CD14-positive monocyte (primary cell): Measurements from ENCODE around the gene PRDM12. TPM values are rescaled to one million over a fixed set of nuclear protein-coding genes. Genes with fewer than 3 reads are reported as not detected.
A peak's percentile ranks its signal among the peaks of the same experiment; 100 is the strongest.

Source experiments
- DNase-seq, 3 donors: peaks; one replicate each; pipeline ENCODE4 v3.0.0-alpha.2; 2011 to 2022
- H2AFZ ChIP-seq: 2 replicates; pipeline ENCODE4 v1.6.0; 2012; ENCODE audit warnings: mild to moderate bottlenecking, low read depth, low read length, inconsistent platforms; ENCODE audit not compliant: insufficient read depth, poor library complexity, severe bottlenecking
- H3K27ac ChIP-seq, 2 donors: 1 replicate in 1 of 2; 2 replicates in 1 of 2; pipeline ENCODE4 v1.5.1; 2012 to 2013; ENCODE audit warnings: low read length in 2 of 2, control low read depth in 1 of 2, inconsistent platforms in 1 of 2, low read depth in 1 of 2, mild to moderate bottlenecking in 1 of 2
- H3K27me3 ChIP-seq, 2 donors: one replicate each; pipeline versions ENCODE4 v1.6.0 to v1.6.1; 2011 to 2013; ENCODE audit warnings: low read length in 2 of 2; ENCODE audit not compliant: control insufficient read depth in 2 of 2, insufficient read depth in 2 of 2
- H3K36me3 ChIP-seq, 2 donors: replicated peaks in 1 of 2; 1 replicate in 1 of 2; 2 replicates in 1 of 2; pipeline versions ENCODE4 v1.5.1 to v1.6.1; 2012 to 2013; ENCODE audit warnings: low read length in 2 of 2, control low read depth in 1 of 2, inconsistent platforms in 1 of 2, mild to moderate bottlenecking in 1 of 2; ENCODE audit not compliant: insufficient read depth in 2 of 2, control insufficient read depth in 1 of 2
- H3K4me1 ChIP-seq, 2 donors: 1 replicate in 1 of 2; 2 replicates in 1 of 2; pipeline versions ENCODE4 v1.5.1 to v1.6.1; 2012 to 2013; ENCODE audit warnings: low read length in 2 of 2, control low read depth in 1 of 2, inconsistent platforms in 1 of 2, mild to moderate bottlenecking in 1 of 2, moderate library complexity in 1 of 2; ENCODE audit not compliant: insufficient read depth in 2 of 2, control insufficient read depth in 1 of 2
- H3K4me2 ChIP-seq: replicated peaks from 2 replicates; pipeline ENCODE3; 2012; ENCODE audit warnings: low read length, moderate library complexity, mild to moderate bottlenecking; ENCODE audit not compliant: poor library complexity, severe bottlenecking; ENCODE audit errors: extremely low read depth
- H3K4me3 ChIP-seq, 3 experiments: fragments of 200-600 bp in 1 of 3; sonication (generic) in 1 of 3; replicated peaks in 1 of 3; 1 replicate in 2 of 3; 2 replicates in 1 of 3; pipeline ENCODE4 v1.5.1; 2011 to 2013; ENCODE audit warnings: low read length in 3 of 3, mild to moderate bottlenecking in 3 of 3, control low read depth in 2 of 3, low read depth in 2 of 3, inconsistent platforms in 1 of 3, moderate library complexity in 1 of 3
- H3K79me2 ChIP-seq: 2 replicates; pipeline ENCODE4 v1.6.0; 2012; ENCODE audit warnings: mild to moderate bottlenecking, control low read depth, inconsistent platforms, low read length, moderate library complexity; ENCODE audit not compliant: insufficient read depth
- H3K9ac ChIP-seq: 2 replicates; pipeline ENCODE4 v1.6.0; 2017; ENCODE audit warnings: low read length, mild to moderate bottlenecking; ENCODE audit not compliant: insufficient read depth, poor library complexity, severe bottlenecking
- H3K9me3 ChIP-seq, 2 donors: replicated peaks in 1 of 2; 1 replicate in 1 of 2; 2 replicates in 1 of 2; pipeline versions ENCODE4 v1.5.1 to v1.6.1; 2012 to 2013; ENCODE audit warnings: low read length in 2 of 2, control low read depth in 1 of 2; ENCODE audit not compliant: control insufficient read depth in 1 of 2, insufficient read depth in 1 of 2
- H4K20me1 ChIP-seq: 2 replicates; pipeline ENCODE4 v1.6.0; 2012; ENCODE audit warnings: mild to moderate bottlenecking, low read length, control low read depth, moderate library complexity; ENCODE audit not compliant: insufficient read depth
- H3K27ac Mint-ChIP-seq, 7 donors: one replicate each; pipeline ENCODE4 v1.8.0; 2020; ENCODE audit warnings: mild to moderate bottlenecking in 7 of 7, mixed read lengths in 7 of 7, moderate library complexity in 6 of 7, inconsistent platforms in 2 of 7
- H3K27me3 Mint-ChIP-seq, 3 donors: one replicate each; pipeline ENCODE4 v1.8.0; 2021 to 2022; ENCODE audit warnings: low read depth in 3 of 3, mild to moderate bottlenecking in 3 of 3, mixed read lengths in 3 of 3, moderate library complexity in 3 of 3, inconsistent platforms in 1 of 3
- H3K36me3 Mint-ChIP-seq, 2 donors: one replicate each; pipeline ENCODE4 v1.8.0; 2020; ENCODE audit warnings: mixed read lengths in 2 of 2, inconsistent platforms in 1 of 2, mild to moderate bottlenecking in 1 of 2
- H3K4me1 Mint-ChIP-seq: one replicate; pipeline ENCODE4 v1.8.0; 2020; ENCODE audit warnings: mild to moderate bottlenecking, mixed read lengths
- H3K4me3 Mint-ChIP-seq, 2 donors: one replicate each; pipeline ENCODE4 v1.8.0; 2020; ENCODE audit warnings: mild to moderate bottlenecking in 2 of 2, mixed read lengths in 2 of 2, moderate library complexity in 1 of 2
- H3K9me3 Mint-ChIP-seq, 7 donors: one replicate each; pipeline ENCODE4 v1.8.0; 2020 to 2022; ENCODE audit warnings: mixed read lengths in 7 of 7, mild to moderate bottlenecking in 6 of 7, moderate library complexity in 6 of 7, inconsistent platforms in 2 of 7
- WGBS: methylation state at CpG from one replicate; pipeline ENCODE4 v1.1.5; 2013; ENCODE audit warnings: missing lambda C conversion rate; ENCODE audit not compliant: insufficient coverage; 5-methylcytosine and 5-hydroxymethylcytosine counted together
- intact Hi-C, 2 donors: fragments of 100-400 bp; cut with micrococcal nuclease; formaldehyde crosslinking; loops; one replicate each; pipeline versions ENCODE4 v1.15.0 to v1.15.1; 2023
- polyA minus RNA-seq: library from RNA; depleted of rRNA, polyadenylated mRNA; stranded (reverse); fragments of >200 nt; gene quantifications from 2 replicates; pipeline ENCODE4 v1.2.3, GENCODE V29; 2012
- polyA plus RNA-seq, 3 donors: library from polyadenylated mRNA; depleted of rRNA in 1 of 3; unstranded in 2 of 3; stranded (reverse) in 1 of 3; fragments of 300-500 nt in 2 of 3; fragments of >200 nt in 1 of 3; fragmentation: Illumina TruSeq in 2 of 3; gene quantifications; 1 replicate in 2 of 3; 2 replicates in 1 of 3; pipeline ENCODE4 v1.2.3, GENCODE V29; 2012 to 2021
- total RNA-seq, 12 experiments: library from RNA in 1 of 12; stranded (reverse) in 1 of 12; fragments of 120-200 nt in 1 of 12; gene quantifications; one replicate each; pipeline ENCODE4 v1.2.4 and lab custom pipeline; 2013 to 2026; ENCODE audit warnings: mixed read lengths in 6 of 12, inconsistent platforms in 1 of 12
- TF ChIP-seq, protein P1 (sequence below): fragments of 200-600 bp; IDR thresholded peaks from one replicate; pipeline ENCODE4 v1.8.0; 2022; ENCODE audit warnings: antibody characterized with exemption, mild to moderate bottlenecking

PRDM12 gene
- not detected for total RNA-seq (2013)
- polyA plus RNA-seq (under 1 TPM in 1 of 3 donors, not detected in 2; 0.08 TPM), polyA minus RNA-seq (not detected in 2 replicates), total RNA-seq (lab: John Stamatoyannopoulos, UW) (0 to 9.4 (median 0.05) reads per million in 11 experiments)

DNA sequence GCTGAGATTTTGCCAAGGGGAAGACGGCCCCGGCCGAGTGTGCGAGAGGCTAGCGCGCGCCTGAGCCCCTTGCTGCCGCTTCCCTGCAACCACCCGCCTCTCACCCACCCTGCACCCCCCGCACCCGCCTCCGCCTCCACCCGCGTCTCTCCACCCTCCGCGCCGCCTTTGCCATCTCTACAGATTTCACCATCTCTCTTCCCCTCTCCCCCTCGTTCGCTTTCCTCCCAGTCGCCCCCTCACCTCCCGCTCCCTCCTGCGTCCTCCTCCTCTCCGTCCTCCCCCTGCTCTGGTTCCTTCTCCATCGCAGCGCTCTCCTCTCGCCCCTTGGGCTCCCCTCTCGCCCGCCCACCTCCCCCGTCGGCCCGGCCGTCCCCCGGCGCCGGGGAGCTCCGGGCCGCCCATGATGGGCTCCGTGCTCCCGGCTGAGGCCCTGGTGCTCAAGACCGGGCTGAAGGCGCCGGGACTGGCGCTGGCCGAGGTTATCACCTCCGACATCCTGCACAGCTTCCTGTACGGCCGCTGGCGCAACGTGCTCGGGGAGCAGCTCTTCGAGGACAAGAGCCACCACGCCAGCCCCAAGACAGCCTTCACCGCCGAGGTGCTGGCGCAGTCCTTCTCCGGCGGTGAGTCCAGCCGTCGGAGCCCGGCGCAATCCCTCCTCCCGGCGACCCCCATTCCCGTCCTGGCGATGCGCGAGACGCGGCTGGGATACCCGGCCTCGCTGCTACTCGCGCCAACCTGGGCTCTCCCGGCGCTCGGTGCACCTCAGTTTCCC, at the start of gene PRDM12:
TSS of gene PRDM12 (plus strand) at position 344 of the 778 bp plus-strand sequence. CDS start at position 404, 60 bp downstream.
- H3K4me2 ChIP-seq: no peak within 1 kb of the TSS
- no peak within 1 kb of the TSS for H3K27ac Mint-ChIP-seq

DNA sequence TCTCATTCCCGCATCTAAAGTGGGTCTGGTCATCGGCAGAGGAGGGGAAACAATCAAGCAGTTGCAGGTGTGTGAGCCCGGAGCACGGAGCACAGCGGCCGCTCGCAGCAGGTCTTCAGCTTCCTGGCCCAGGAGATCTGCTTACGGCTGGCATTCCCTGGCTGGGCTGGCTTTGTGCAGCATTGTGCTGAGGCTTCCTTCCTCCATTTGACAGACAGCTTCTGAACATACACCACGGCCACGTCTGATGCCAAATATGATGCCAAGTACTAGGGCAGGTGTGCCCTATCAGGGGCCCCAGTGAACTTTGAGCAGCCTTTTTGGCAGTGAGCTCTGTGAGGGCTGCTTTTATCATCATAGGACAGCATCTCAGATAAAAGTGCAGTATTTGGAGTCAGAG, 47.9 kb upstream of the PRDM12 start:
- Histone ChIP-seq H3K9me3 (no peaks in the 10 kb centered on the region), H3K9ac (no peak overlapping the region), H3K79me2 (no peaks in the 10 kb centered on the region), H3K36me3 (peaks cover 99 to 100% of the 10 kb centered on the region in 2 donors), H2AFZ (no peak overlapping the region), H3K4me3 (no peak overlapping the region), H4K20me1 (peaks cover under 1% of the 10 kb centered on the region), H3K4me2 (no peak overlapping the region), H3K27ac (no peak overlapping the region), H3K4me1 (no peaks in the 10 kb centered on the region), H3K27me3 (no peaks in the 10 kb centered on the region)
- Mint-ChIP-seq H3K9me3 (no peaks in the 10 kb centered on the region), H3K4me3 (no peak overlapping the region), H3K27me3 (peaks cover 0 to 3% (median 0%) of the 10 kb centered on the region in 3 donors), H3K4me1 (no peaks in the 10 kb centered on the region), H3K27ac (no peak overlapping the region), H3K36me3 (peaks cover 94 to 100% of the 10 kb centered on the region in 2 donors)
- TF ChIP-seq, protein P1, sequence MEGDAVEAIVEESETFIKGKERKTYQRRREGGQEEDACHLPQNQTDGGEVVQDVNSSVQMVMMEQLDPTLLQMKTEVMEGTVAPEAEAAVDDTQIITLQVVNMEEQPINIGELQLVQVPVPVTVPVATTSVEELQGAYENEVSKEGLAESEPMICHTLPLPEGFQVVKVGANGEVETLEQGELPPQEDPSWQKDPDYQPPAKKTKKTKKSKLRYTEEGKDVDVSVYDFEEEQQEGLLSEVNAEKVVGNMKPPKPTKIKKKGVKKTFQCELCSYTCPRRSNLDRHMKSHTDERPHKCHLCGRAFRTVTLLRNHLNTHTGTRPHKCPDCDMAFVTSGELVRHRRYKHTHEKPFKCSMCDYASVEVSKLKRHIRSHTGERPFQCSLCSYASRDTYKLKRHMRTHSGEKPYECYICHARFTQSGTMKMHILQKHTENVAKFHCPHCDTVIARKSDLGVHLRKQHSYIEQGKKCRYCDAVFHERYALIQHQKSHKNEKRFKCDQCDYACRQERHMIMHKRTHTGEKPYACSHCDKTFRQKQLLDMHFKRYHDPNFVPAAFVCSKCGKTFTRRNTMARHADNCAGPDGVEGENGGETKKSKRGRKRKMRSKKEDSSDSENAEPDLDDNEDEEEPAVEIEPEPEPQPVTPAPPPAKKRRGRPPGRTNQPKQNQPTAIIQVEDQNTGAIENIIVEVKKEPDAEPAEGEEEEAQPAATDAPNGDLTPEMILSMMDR: no peak
- intact Hi-C loops: no loop called here
- DNase-seq: no peak
- 100% methylated on average over 3 of the region's 10 CpGs for WGBS

More for the DNA sequence above, at the start of gene PRDM12:
- Histone ChIP-seq H4K20me1 (no peaks in the 10 kb centered on the region), H3K36me3 (no peaks in the 10 kb centered on the region), H3K4me3 (no peak within 1 kb of the TSS), H3K79me2 (no peaks in the 10 kb centered on the region), H3K4me1 (peaks cover 3 to 5% of the 10 kb centered on the region in 2 donors), H3K9me3 (peaks cover 0 to 17% of the 10 kb centered on the region in 2 donors), H3K9ac (no peak within 1 kb of the TSS), H3K27ac (no peak within 1 kb of the TSS), H3K27me3 (peaks cover 60 to 89% of the 10 kb centered on the region in 2 donors), H2AFZ (no peak within 1 kb of the TSS)
- DNase-seq: no peak
- H3K36me3 Mint-ChIP-seq: peaks cover 2 to 4% of the 10 kb centered on the region in 2 donors
- peak within 1 kb of the TSS in 1 of 2 donors; percentile 80 for H3K4me3 Mint-ChIP-seq
- 3% methylated on average over 67 of the region's 76 CpGs for WGBS
- peaks cover 83 to 97% (median 91%) of the 10 kb centered on the region in 3 donors for H3K27me3 Mint-ChIP-seq
- TF ChIP-seq, protein P1: no peak
- H3K4me1 Mint-ChIP-seq: peaks cover 9% of the 10 kb centered on the region
- peaks cover 0 to 26% (median 2%) of the 10 kb centered on the region in 7 donors for H3K9me3 Mint-ChIP-seq
- intact Hi-C loops: no loop called here
